HFFc6 (cell line): ENCODE data around the gene PTCHD4. TPM values are rescaled to one million over a fixed set of nuclear protein-coding genes. Genes with fewer than 3 reads are reported as not detected.

Experiments used
- DNase-seq: peaks from one replicate; pipeline ENCODE4 v3.0.0-alpha.2; 2018
- H3K27ac Mint-ChIP-seq: 2 replicates; pipeline ENCODE4 v1.8.0; 2020; ENCODE audit warnings: mild to moderate bottlenecking, mixed read lengths
- H3K27me3 Mint-ChIP-seq: 2 replicates; pipeline ENCODE4 v1.8.0; 2021; ENCODE audit warnings: mild to moderate bottlenecking, moderate library complexity, mixed read lengths; ENCODE audit not compliant: insufficient read depth
- H3K36me3 Mint-ChIP-seq: 2 replicates; pipeline ENCODE4 v1.8.0; 2021; ENCODE audit warnings: low read depth, mixed read lengths
- H3K4me1 Mint-ChIP-seq: 2 replicates; pipeline ENCODE4 v1.8.0; 2020; ENCODE audit warnings: low read depth, mixed read lengths
- H3K4me3 Mint-ChIP-seq: 2 replicates; pipeline ENCODE4 v1.8.0; 2020; ENCODE audit warnings: mild to moderate bottlenecking, moderate library complexity, mixed read lengths
- H3K9me3 Mint-ChIP-seq: 2 replicates; pipeline ENCODE4 v1.8.0; 2020; ENCODE audit warnings: mild to moderate bottlenecking, mixed read lengths
- CTCF ChIP-seq: fragments of 200-600 bp; sonication (generic); IDR thresholded peaks from 2 replicates; pipeline ENCODE4 v1.5.0; 2021; ENCODE audit warnings: antibody characterized with exemption, mild to moderate bottlenecking
- long read RNA-seq: library from polyadenylated mRNA; unstranded; transcript quantifications from one replicate; pipeline ENCODE4 v2.0.0, GENCODE V29; 2019
- total RNA-seq, 6 experiments: library from RNA; stranded (reverse); fragmentation: NEBNext Ultra II Directional; extraction: Animal tissue kit (Norgen Biotek cat#: 25700); gene quantifications; 2 replicates in 1 of 6; 3 replicates in 5 of 6; pipeline ENCODE4 v1.2.3, GENCODE V29; 2021

PTCHD4 gene
- 1 to 10 TPM; 1.2 to 9.7 (median 8.5) TPM for total RNA-seq
- long read RNA-seq, partial matches to known transcripts, result 0 of 5 reads
- long read RNA-seq, other reads (novel, unspliced or antisense), result 5 of 5 reads

- Mint-ChIP-seq H3K36me3 (peaks cover 6% of the 10 kb centered on the region; the same call in 1 of the 2 replicates), H3K4me3 (peak within 1 kb of the TSS; percentile 91), H3K27ac (peak within 1 kb of the TSS; percentile 93), H3K27me3 (peaks cover 3% of the 10 kb centered on the region; the same call in 1 of the 2 replicates), H3K4me1 (peaks cover 41% of the 10 kb centered on the region), H3K9me3 (peaks cover 9% of the 10 kb centered on the region; the same call in 1 of the 2 replicates)
- peak; percentile 9 for DNase-seq
- TF ChIP-seq CTCF, result no peak
Observed at GRCh38 chr6:48111143-48111506, at the start of gene PTCHD4. PTCHD4 (minus strand) TSS chr6:48111197; CDS start chr6:48068957, 42,240 bp downstream.

- Mint-ChIP-seq H3K27ac (no peak overlapping the region), H3K36me3 (peaks cover 6% of the 10 kb centered on the region; the same call in 1 of the 2 replicates), H3K27me3 (no peaks in the 10 kb centered on the region; the same call in 1 of the 2 replicates), H3K4me3 (no peak overlapping the region), H3K4me1 (no peaks in the 10 kb centered on the region), H3K9me3 (peaks cover 62% of the 10 kb centered on the region)
- no peak for DNase-seq
- TF ChIP-seq CTCF, result no peak
Observed at GRCh38 chr6:48151142-48151541, 40.1 kb upstream of the PTCHD4 start.

- Mint-ChIP-seq H3K4me3 (no peak overlapping the region), H3K9me3 (peaks cover 62% of the 10 kb centered on the region), H3K27me3 (no peaks in the 10 kb centered on the region; the same call in 1 of the 2 replicates), H3K4me1 (no peaks in the 10 kb centered on the region), H3K36me3 (peaks cover 6% of the 10 kb centered on the region; the same call in 1 of the 2 replicates), H3K27ac (no peak overlapping the region)
- no peak for TF ChIP-seq CTCF
- DNase-seq, result no peak
Observed at GRCh38 chr6:48150701-48151100, 39.7 kb upstream of the PTCHD4 start.

GRCh38 chr6:48147051-48147450 is 36.1 kb upstream of the PTCHD4 start:
- no peak for DNase-seq
- peaks cover 27% of the 10 kb centered on the region for H3K9me3 Mint-ChIP-seq
- no peaks in the 10 kb centered on the region for H3K4me1 Mint-ChIP-seq
- H3K27me3 Mint-ChIP-seq, result no peaks in the 10 kb centered on the region; the same call in none of the 2 replicates
- H3K4me3 Mint-ChIP-seq, result no peak overlapping the region
- H3K27ac Mint-ChIP-seq, result no peak overlapping the region
- no peak for TF ChIP-seq CTCF
- no peaks in the 10 kb centered on the region for H3K36me3 Mint-ChIP-seq

- H3K27ac Mint-ChIP-seq, result no peak overlapping the region
- no peak for TF ChIP-seq CTCF
- H3K36me3 Mint-ChIP-seq, result no peaks in the 10 kb centered on the region
- H3K27me3 Mint-ChIP-seq, result no peaks in the 10 kb centered on the region; the same call in none of the 2 replicates
- no peak overlapping the region for H3K4me3 Mint-ChIP-seq
- no peaks in the 10 kb centered on the region for H3K4me1 Mint-ChIP-seq
- peaks cover 5% of the 10 kb centered on the region for H3K9me3 Mint-ChIP-seq
- no peak for DNase-seq
Observed at GRCh38 chr6:48144021-48144420, 33.0 kb upstream of the PTCHD4 start.
